Psoas muscle (tissue), 8 donors: ENCODE data around the gene AQP7. TPM values are rescaled to one million over a fixed set of nuclear protein-coding genes. Genes with fewer than 3 reads are reported as not detected.

Source experiments
- ATAC-seq, 4 donors: fragments of 200-7000 bp; cut with Tn5 transposase; one replicate each; pipeline ENCODE4 v1.9.1; 2020; ENCODE audit warnings: moderate library complexity in 3 of 4, mild to moderate bottlenecking in 2 of 4
- DNase-seq, 2 donors: peaks; one replicate each; pipeline ENCODE4 v3.0.0-alpha.2; 2020
- H3K27ac ChIP-seq: fragments of 200-600 bp; one replicate; pipeline ENCODE4 v1.8.0; 2022
- H3K27me3 ChIP-seq, 3 donors: fragments of 200-600 bp in 1 of 3; one replicate each; pipeline versions ENCODE4 v1.6.1 to v1.8.0; 2013 to 2022; ENCODE audit warnings: low read length in 2 of 3, mild to moderate bottlenecking in 2 of 3, moderate library complexity in 1 of 3; ENCODE audit not compliant: insufficient read depth in 3 of 3
- H3K36me3 ChIP-seq, 2 donors: fragments of 200-600 bp in 1 of 2; one replicate each; pipeline versions ENCODE4 v1.6.1 to v1.8.0; 2013 to 2022; ENCODE audit warnings: low read depth in 1 of 2, mild to moderate bottlenecking in 1 of 2, moderate library complexity in 1 of 2; ENCODE audit not compliant: insufficient read depth in 1 of 2
- H3K4me1 ChIP-seq: fragments of 200-600 bp; one replicate; pipeline ENCODE4 v1.8.0; 2022
- H3K4me3 ChIP-seq: fragments of 200-600 bp; one replicate; pipeline ENCODE4 v1.8.0; 2022; ENCODE audit warnings: mild to moderate bottlenecking
- H3K9me3 ChIP-seq: fragments of 200-600 bp; one replicate; pipeline ENCODE4 v1.8.0; 2022
- WGBS, 3 donors: extraction: QIAGEN DNeasy Blood & Tissue Kit; methylation state at CpG; one replicate each; pipeline versions ENCODE4 v1.1.6 to v1.1.7; 2013; 5-methylcytosine and 5-hydroxymethylcytosine counted together
- intact Hi-C, 2 donors: fragments of 100-400 bp; cut with DNase I; formaldehyde crosslinking; loops; one replicate each; pipeline versions ENCODE4 v1.11.0 to v1.14.2; 2022
- polyA plus RNA-seq, 3 donors: library from polyadenylated mRNA; stranded (reverse); fragments of 200-250 nt; gene quantifications; one replicate each; pipeline ENCODE4 v1.2.3, GENCODE V29; 2013
- total RNA-seq, 4 donors: library from RNA; stranded (reverse); fragmentation: NEBNext Ultra II Directional in 2 of 4; extraction: Animal tissue kit (Norgen Biotek cat#: 25700) in 2 of 4; gene quantifications; one replicate each; pipeline versions ENCODE4 v1.2.1 to v1.2.4, GENCODE V29; 2021 to 2023
- TF ChIP-seq, protein P1 (sequence below): fragments of 200-600 bp; IDR thresholded peaks from one replicate; pipeline ENCODE4 v1.8.0; 2022; ENCODE audit warnings: antibody characterized with exemption
- donor health status: healthy with polysubstance abuse.
- donor health status: DM: no; HTN: no; CAD: no; lungs with moderate emphysema.
- donor health status: Bipolar disorder and iron deficiency.
- donor health status: healthy.
- donor health status: DM: yes; HTN: yes; CAD: no.
- donor health status: DM: no; HTN: no; CAD: no.
- donor health status: DM: no; HTN: no; CAD: no.
- donor health status: DM: yes; HTN: yes; CAD: no.

AQP7 gene
- total and polyA plus RNA-seq, 7 donors = 8.6 to 45.0 (median 10.8) TPM

DNA sequence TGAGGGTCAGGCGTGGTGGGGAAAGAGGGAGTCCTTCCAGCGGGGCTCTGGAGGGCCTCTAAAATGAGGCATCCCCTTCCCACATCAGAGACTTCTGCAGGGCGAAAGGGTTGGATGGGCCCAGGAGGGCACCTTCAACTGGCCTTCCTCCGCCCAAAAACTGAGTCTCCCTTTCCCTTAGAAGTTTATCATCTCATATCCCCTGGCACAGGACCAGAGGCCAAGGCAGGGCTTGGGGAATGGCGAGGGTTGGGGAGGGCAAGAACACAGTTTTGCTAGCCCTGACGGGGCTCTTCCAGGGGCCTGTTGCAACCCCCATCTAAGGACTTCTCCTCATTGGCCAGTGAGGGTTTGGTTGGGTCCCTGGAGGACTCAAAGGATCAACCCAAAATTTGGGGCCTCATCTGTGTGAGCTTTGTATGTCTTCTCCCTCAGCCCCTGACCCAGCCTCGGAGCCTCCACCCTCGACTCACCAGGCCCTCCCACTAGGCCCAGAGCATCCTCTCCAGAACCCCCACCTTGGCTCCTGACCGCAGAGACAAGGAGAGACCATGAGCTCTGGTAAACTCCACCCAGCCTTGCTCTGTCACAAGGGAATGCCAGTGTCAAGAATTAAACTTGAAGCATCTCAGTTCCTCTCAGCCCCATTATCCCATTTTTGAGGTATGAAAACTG, 24.1 kb downstream of the AQP7 start:
- Histone ChIP-seq H3K36me3 (no peaks in the 10 kb centered on the region), H3K4me1 (peaks cover 18% of the 10 kb centered on the region), H3K27ac (no peak overlapping the region), H3K9me3 (no peaks in the 10 kb centered on the region), H3K4me3 (no peak overlapping the region), H3K27me3 (no peaks in the 10 kb centered on the region)
- TF ChIP-seq, protein P1, sequence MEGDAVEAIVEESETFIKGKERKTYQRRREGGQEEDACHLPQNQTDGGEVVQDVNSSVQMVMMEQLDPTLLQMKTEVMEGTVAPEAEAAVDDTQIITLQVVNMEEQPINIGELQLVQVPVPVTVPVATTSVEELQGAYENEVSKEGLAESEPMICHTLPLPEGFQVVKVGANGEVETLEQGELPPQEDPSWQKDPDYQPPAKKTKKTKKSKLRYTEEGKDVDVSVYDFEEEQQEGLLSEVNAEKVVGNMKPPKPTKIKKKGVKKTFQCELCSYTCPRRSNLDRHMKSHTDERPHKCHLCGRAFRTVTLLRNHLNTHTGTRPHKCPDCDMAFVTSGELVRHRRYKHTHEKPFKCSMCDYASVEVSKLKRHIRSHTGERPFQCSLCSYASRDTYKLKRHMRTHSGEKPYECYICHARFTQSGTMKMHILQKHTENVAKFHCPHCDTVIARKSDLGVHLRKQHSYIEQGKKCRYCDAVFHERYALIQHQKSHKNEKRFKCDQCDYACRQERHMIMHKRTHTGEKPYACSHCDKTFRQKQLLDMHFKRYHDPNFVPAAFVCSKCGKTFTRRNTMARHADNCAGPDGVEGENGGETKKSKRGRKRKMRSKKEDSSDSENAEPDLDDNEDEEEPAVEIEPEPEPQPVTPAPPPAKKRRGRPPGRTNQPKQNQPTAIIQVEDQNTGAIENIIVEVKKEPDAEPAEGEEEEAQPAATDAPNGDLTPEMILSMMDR = no peak
- peak in 1 of 2 donors; percentile 38 for DNase-seq
- WGBS, 3 donors = 80 to 90% (median 89%) methylated on average over 8 to 9 of the region's 9 CpGs
- intact Hi-C loops = loop anchor here (5.0 kb wide), 2 partner anchors 34 to 89 kb away; no protein-coding TSS in a partner anchor
- ATAC-seq = no peak

DNA sequence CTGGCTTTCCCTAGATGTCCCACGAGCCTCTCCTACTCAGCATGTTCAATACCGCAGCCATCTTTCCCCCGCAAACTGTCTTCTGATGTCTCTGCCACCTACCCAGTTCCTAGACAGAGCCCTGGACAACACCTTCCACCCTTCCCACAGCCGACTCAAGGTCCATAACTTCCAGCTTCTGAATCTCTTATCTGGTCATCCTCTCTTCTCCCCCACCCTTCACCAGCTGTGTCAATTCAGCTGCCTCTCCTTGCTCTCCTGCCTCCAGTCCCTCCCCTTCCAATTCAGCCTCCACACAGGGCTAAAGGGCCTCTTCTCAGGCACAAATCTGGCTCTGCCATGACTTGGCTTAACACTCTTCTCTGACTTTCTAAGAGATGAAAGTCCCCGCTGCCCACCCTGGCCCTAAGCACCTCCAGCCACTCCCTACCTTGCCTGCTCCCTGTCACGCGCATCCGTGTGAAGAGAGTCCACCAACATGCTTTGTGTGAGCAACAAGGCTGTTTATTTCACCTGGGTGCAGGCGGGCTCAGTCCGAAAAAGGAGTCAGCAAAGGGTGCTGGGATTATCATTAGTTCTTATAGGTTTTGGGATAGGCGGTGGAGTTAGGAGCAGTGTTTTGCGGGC, 25.2 kb downstream of the AQP7 start:
- Histone ChIP-seq H3K9me3 (no peaks in the 10 kb centered on the region), H3K36me3 (peaks cover 0 to 7% of the 10 kb centered on the region in 2 donors), H3K27ac (no peak overlapping the region), H3K4me3 (no peak overlapping the region), H3K27me3 (no peaks in the 10 kb centered on the region), H3K4me1 (peaks cover 18% of the 10 kb centered on the region)
- DNase-seq (peak in 1 of 2 donors; percentile 28), ATAC-seq (no peak)
- TF ChIP-seq, protein P1 = no peak
- 94 to 97% (median 95%) methylated on average over 12 of the region's 12 CpGs for WGBS, 3 donors
- intact Hi-C loops = loop anchor here (2.0 to 5.0 kb wide), 3 partner anchors 35 to 90 kb away; no protein-coding TSS in a partner anchor

DNA sequence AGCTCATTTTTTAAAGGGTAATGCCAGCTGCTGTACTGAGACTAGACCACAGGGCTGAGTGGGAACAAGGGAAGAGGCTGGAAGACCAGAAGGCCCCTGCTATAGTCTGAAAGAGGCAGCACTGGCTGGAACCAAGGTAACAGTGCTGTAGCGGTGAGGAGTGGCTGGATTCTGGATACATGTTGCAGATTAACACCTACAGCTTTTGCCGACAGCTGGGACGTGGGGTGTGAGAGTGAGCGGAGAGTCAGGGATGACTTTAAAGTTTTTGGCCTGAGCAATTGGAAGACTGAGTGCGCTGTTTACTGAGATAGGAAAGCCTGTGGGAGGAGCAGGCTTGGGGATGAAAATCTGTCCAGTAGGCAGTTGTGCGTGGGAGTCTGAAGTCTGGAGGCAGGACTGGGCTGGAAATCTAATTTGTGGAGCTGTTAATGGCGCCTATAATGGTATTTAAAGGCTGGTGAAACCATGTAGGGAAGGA, 26.5 kb downstream of the AQP7 start:
- Histone ChIP-seq H3K36me3 (peaks cover 3 to 20% of the 10 kb centered on the region in 2 donors), H3K27ac (peak overlapping the region; percentile 58), H3K9me3 (no peaks in the 10 kb centered on the region), H3K27me3 (no peaks in the 10 kb centered on the region), H3K4me1 (peaks cover 18% of the 10 kb centered on the region), H3K4me3 (no peak overlapping the region)
- DNase-seq (peak in 1 of 2 donors; percentile 32), ATAC-seq (peak in 3 of 4 donors; percentile 8 to 58 (median 43))
- intact Hi-C loops = loop anchor here (2.0 to 5.0 kb wide), 3 partner anchors 36 to 91 kb away; no protein-coding TSS in a partner anchor
- TF ChIP-seq, protein P1 = no peak
- WGBS, 3 donors = 48 to 59% (median 56%) methylated on average over 7 of the region's 7 CpGs

DNA sequence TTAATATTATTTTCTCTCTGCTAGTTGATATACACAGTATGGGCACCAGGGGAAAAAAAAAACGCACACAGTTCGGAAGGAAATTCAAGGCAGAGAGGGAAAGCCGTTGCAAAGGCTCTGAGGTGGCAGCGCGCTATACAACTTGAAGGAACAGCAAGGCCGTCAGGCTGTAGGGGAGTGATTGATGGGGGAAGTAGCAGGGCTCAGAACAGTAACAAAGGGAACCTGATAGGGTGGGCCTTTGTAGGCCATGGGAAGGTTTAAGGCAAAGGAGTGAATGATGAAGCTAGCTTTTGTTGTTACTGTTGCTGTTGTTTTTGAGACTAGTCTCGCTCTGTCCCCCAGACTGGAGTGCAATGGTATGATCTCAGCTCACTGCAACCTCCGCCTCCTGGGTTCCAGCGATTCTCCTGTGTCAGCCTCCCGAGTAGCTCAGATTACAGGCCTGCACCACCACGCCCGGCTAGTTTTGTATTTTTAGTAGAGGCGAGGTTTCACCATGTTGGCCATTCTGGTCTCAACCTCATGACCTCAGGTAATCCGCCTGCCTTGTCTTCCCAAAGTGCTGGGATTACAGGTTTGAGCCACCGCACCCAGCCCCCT, 27.0 kb downstream of the AQP7 start:
- ATAC-seq (peak in 3 of 4 donors; percentile 20 to 45 (median 42)), DNase-seq (peak in 1 of 2 donors; percentile 35)
- H3K27ac ChIP-seq = peak overlapping the region; percentile 58
- H3K4me3 ChIP-seq = peak overlapping the region; percentile 22
- TF ChIP-seq, protein P1 = no peak
- intact Hi-C loops = loop anchor here (5.0 kb wide), 2 partner anchors 37 to 92 kb away; no protein-coding TSS in a partner anchor
- no peaks in the 10 kb centered on the region for H3K27me3 ChIP-seq
- H3K9me3 ChIP-seq = no peaks in the 10 kb centered on the region
- H3K4me1 ChIP-seq = peaks cover 18% of the 10 kb centered on the region
- 37 to 51% (median 40%) methylated on average over 15 of the region's 15 CpGs for WGBS, 3 donors
- H3K36me3 ChIP-seq = peaks cover 3 to 25% of the 10 kb centered on the region in 2 donors
